Activated CD4-positive, alpha-beta T cell treated with anti-CD3 and anti-CD28 coated beads, Interleukin-2, Interleukin-4, amounts not matched to agents 100 ng/mL and 50 ng/mL, durations not matched to agents 16 hours and 8 hours (primary cell): ENCODE data around the gene BMP10.

ENCODE experiments used
- DNase-seq: peaks from one replicate; pipeline ENCODE4 v3.0.0-alpha.2; 2020; ENCODE audit warnings: low spot score

BMP10 gene

DNA sequence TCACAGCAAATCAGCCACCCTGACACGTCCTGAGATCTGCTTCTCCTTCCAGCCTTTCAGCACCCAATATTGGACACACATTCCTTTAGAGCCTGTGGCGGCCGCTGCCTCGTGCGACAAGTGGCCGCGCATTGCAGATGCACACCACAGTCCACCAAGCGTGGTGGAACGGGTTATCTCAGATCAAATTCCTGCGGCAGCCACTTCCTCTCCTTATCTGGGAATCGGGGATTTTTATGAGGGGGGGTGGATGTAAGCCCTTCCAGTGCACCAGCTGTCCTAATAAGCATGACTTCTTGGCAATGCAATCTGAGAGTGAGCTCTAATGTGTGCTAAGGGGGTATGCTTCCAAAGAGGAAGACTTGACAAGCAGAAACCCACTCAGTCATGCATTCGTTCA lies 18.3 kb upstream of the BMP10 start:
- DNase-seq, result no peak

GRCh38 chr2:68889021-68889420 lies 17.8 kb upstream of the BMP10 start:
- no peak for DNase-seq

GRCh38 chr2:68888038-68888704 lies 17.0 kb upstream of the BMP10 start:
- DNase-seq, result no peak

DNA sequence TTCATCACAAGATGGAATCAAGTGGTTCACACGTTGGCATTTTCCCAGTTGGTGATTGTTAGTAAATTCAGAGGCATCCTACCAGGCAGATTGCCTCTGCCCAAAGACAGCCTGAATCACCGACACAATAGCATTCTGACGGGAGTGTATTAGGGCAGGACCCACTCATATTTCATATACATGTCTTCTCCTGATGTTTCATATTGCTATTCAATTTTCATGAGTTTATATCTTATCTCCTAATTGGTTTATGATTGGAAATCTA lies 14.5 kb upstream of the BMP10 start:
- no peak for DNase-seq

GRCh38 chr2:68885074-68885810 lies 14.0 kb upstream of the BMP10 start:
- DNase-seq, result no peak

- DNase-seq, result no peak
Measured at GRCh38 chr2:68880213-68880612, 9.0 kb upstream of the BMP10 start.

DNA sequence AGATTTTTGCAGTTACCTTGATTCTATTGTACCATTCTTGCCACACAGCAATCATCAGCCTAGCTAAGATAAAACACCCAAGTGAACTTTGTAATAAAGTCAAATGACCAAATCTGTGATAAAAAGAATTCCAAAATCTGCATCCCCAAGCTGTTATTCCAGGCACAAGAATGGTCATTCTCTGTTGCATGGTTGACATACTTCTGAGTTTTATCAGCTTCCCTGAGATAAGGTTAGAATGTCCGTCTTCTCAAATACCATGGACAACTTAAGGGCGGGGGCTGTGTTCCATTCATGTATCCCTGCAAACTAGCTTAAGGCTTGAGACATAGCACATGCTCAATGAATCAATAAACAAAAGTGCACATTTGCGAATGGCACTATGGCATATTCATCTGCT lies 8.1 kb upstream of the BMP10 start:
- DNase-seq, result no peak

- no peak for DNase-seq
Measured at GRCh38 chr2:68878753-68879152, 7.6 kb upstream of the BMP10 start.

- no peak for DNase-seq
Measured at GRCh38 chr2:68878071-68878711, 7.0 kb upstream of the BMP10 start.

GRCh38 chr2:68877079-68877772 lies 6.0 kb upstream of the BMP10 start:
- no peak for DNase-seq

GRCh38 chr2:68870215-68870614 lies 982 bp downstream of the BMP10 start:
- DNase-seq, result no peak

DNA sequence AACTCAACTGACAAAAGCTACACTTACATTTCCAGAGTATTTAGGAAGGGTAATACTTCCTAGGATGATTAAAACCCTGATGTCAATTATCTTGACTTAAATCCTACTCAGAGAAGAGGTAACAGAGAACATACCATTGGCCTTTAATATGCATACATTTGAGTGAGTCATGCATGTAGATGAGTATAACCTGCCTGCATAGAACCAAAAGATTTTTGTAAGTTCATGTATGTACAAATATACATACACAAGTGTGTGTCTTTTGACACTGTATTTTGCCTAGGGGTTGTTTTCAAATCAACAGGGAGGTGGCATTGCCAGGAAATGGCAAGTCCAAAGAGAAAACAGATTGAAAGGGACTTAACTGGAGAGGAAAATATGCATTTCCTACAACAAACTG lies 6.1 kb downstream of the BMP10 start:
- DNase-seq, result no peak

DNA sequence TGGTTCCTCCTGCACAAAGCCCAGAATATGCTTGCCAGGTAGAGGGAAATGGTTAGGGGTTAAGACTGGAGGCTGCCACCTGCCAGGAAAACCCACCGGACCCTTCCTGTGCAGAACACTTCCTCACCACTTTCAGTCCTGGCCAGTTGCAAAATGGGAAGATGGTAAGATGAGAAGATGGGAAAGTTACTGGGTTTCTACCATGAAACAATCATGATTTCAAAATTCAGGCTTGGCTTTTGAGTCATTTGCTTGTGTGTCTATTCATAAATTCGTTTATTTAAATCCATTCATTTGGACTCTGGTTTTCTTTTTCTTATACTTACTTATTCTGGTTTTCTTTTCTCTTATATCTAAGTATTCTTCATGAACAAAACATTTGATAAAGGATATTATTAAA lies 7.2 kb downstream of the BMP10 start:
- no peak for DNase-seq

- DNase-seq, result no peak
Measured at GRCh38 chr2:68862889-68863288, 8.3 kb downstream of the BMP10 start.

- no peak for DNase-seq
Measured at GRCh38 chr2:68861330-68861729, 9.9 kb downstream of the BMP10 start.

DNA sequence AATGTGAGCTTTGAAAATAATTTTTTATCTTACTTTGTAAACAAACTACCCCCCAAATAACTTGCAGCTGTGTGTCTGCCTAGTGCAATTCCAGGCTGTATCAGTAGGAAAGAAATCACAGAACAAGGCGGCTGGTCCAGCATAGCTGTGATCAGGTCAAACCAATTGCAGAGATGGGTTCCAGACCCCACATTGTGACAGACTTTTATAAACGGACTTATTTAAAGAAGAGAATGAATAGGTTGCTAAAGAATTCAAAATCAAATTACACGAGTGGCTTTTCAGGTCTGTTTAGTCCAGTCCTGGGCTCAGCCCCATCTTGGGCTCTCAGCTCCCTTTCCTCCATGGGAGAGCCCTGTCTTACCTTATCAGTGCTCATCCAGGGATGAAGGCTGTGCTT lies 11.1 kb downstream of the BMP10 start:
- DNase-seq, result no peak

DNA sequence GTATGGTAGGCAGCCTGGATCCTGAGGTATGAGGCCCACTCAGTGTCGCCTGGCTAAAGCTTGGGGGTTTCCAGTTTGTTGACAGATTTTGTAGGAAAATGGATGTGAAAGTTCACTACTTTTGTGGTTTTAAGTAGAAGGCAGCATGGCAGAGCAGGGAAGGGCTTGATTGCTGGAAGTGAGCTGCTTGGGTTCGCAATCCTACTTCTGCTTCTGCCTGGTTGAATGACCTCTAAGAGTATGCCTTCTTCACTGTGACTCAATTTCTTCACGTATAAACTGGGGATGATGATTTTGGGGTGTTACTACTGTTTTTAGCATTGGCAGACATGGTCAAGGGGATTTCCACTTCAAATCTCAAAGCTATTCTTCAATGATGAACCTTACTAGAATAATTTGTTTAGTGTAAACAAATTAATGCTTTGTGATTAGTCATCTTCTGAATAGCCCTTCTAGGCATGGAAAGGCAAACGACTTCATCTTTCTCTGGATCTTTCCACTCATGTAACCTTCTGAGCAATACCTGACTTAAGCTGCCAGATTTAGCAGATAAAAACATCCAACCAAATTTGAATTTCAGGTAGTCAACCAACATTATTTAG lies 13.2 kb downstream of the BMP10 start:
- peak; percentile 21 for DNase-seq

DNA sequence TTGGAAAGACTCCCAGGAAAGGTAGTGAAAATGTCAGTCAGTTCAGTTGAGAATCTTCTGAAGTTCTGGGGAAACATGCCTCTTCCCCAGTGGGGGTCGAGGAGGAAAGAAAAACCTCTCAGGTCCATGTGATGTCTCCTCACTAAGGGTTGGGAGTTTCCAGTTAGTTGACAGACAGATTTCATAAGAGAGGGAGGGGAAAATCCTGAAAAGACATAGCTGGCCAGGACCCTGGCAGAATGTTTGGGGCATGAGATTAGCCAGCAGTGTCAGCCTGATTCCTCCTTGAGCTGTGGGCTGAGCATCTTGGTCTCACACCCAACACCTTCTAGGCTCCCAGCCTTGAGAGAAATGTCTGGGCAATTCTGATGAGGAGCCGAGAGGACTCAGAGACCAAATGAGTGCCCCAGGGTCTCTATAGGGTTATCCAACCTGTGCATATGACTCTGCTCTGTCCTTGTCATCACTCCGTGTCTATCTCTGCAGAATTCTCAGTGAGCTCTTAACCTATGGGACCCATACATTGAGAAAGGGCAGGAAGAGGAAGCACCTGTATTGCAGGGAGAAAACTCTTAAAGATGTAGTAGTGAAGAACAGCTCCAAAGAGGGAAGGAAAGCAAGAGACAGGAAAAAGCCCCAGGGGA lies 13.9 kb downstream of the BMP10 start:
- no peak for DNase-seq

DNA sequence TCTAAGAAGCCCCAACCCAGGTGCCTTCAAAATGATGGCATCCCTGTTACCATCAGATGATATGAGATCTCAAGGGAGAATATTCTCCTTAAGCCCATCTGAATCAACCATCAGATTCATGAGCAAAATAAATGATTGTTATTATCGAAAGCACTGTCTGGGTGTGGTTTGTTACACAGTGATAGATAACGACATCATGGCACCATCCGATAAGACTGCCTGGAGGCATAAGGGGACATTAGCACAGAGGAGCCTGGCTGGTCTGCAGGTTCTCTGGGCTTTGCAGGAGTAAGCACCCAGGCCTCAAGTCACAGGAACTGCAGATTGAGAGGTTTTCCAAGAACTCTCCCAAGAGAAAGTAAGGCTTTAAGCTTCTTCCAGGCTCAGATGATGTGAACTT lies 15.6 kb downstream of the BMP10 start:
- no peak for DNase-seq

DNA sequence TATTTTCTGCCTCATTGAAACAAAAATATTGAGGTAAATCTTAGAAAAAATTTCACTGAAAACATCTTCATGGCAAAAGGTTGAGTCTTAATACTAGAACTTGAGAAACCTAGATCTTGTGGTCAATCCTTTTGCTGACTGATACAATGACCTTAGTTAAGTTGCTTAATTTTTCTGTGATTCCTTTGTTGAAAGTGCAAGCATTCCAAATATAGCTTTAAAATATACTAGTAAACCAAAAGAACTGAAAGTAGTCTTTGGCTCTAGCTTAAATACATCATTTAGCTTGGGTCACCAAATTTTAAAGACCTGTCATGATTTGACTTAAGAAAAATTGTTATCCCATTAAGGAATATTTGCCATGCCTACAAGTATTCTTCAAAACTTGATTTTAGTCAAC lies 16.7 kb downstream of the BMP10 start:
- DNase-seq, result no peak

GRCh38 chr2:68853915-68854314 lies 17.3 kb downstream of the BMP10 start:
- no peak for DNase-seq

DNA sequence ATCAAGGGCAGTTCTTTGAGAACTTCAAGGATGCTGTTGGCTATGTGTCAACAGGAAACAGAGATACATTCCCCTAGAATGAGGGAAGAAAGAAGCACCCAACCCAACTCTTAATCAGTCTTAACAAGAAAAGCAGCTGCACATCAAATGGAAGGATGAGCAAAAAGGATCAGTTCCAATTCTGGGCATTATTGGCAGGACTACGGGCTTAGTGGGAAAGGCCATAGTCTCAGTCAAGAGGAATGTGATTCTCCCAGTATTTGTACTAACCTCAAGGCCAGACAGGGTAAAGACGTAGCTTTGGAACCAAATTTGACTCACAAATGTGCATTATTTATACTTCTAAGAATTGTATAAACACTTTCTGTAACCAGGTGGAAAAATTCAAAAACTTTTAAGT lies 18.2 kb downstream of the BMP10 start:
- no peak for DNase-seq
